NCI-H446 (cell line): ENCODE data around the gene SLC66A2.
"Not testable (repeated sequence)": the region's sequence is repeated elsewhere in the genome, so short reads cannot be mapped to it uniquely, and the experiment has no call there.

Experiments
- DNase-seq, 2 experiments: peaks; one replicate each; lab custom pipeline; 2025; lab: John Stamatoyannopoulos, UW

The SLC66A2 gene

GRCh38 chr18:79951545-79952455 lies at the start of gene SLC66A2:
SLC66A2 (minus strand) TSS chr18:79951653; CDS start chr18:79950926, 727 bp downstream.
- DNase-seq, result peak; percentile 72 to 88

GRCh38 chr18:80000877-80001276 lies 49.4 kb upstream of the SLC66A2 start:
- DNase-seq, result no peak

GRCh38 chr18:79999701-80000100 lies 48.2 kb upstream of the SLC66A2 start:
- not testable (repeated sequence) for DNase-seq

- DNase-seq, result no peak
Observed at GRCh38 chr18:79991494-79991893, 40.0 kb upstream of the SLC66A2 start.

- no peak for DNase-seq
Observed at GRCh38 chr18:79989195-79989497, 37.7 kb upstream of the SLC66A2 start.

- DNase-seq, result peak; percentile 32 to 93
Observed at GRCh38 chr18:79988451-79989194, 37.2 kb upstream of the SLC66A2 start, which contains the start of gene TXNL4A. TXNL4A (minus strand) TSS chr18:79988563; CDS start chr18:79988392, 171 bp downstream.

- peak in 1 of 2 experiments; percentile 76 for DNase-seq
Observed at GRCh38 chr18:79988071-79988450, 36.6 kb upstream of the SLC66A2 start.

- DNase-seq, result no peak
Observed at GRCh38 chr18:79987566-79987965, 36.1 kb upstream of the SLC66A2 start.

- no peak for DNase-seq
Observed at GRCh38 chr18:79986726-79987125, 35.3 kb upstream of the SLC66A2 start.

GRCh38 chr18:79985172-79985571 lies 33.7 kb upstream of the SLC66A2 start:
- no peak for DNase-seq

- DNase-seq, result no peak
Observed at GRCh38 chr18:79983793-79984192, 32.3 kb upstream of the SLC66A2 start.

GRCh38 chr18:79983253-79983652 lies 31.8 kb upstream of the SLC66A2 start:
- DNase-seq, result no peak

GRCh38 chr18:79982736-79983135 lies 31.3 kb upstream of the SLC66A2 start:
- DNase-seq, result no peak

- DNase-seq, result no peak
Observed at GRCh38 chr18:79980585-79980984, 29.1 kb upstream of the SLC66A2 start.

GRCh38 chr18:79979843-79980242 lies 28.4 kb upstream of the SLC66A2 start:
- DNase-seq, result no peak

- no peak for DNase-seq
Observed at GRCh38 chr18:79975985-79976680, 24.7 kb upstream of the SLC66A2 start.

- no peak for DNase-seq
Observed at GRCh38 chr18:79975043-79975442, 23.6 kb upstream of the SLC66A2 start.

- DNase-seq, result no peak
Observed at GRCh38 chr18:79974025-79974654, 22.7 kb upstream of the SLC66A2 start.

GRCh38 chr18:79973517-79973916 lies 22.1 kb upstream of the SLC66A2 start:
- DNase-seq, result no peak

GRCh38 chr18:79972720-79973119 lies 21.3 kb upstream of the SLC66A2 start:
- no peak for DNase-seq

- no peak for DNase-seq
Observed at GRCh38 chr18:79971986-79972385, 20.5 kb upstream of the SLC66A2 start.
